Neural progenitor cell (in vitro differentiated cells): Measurements from ENCODE around the gene C22orf23. TPM values are rescaled to one million over a fixed set of nuclear protein-coding genes. Genes with fewer than 3 reads are reported as not detected.

Experiments used
- DNase-seq: peaks from one replicate; pipeline ENCODE4 v3.0.0-alpha.2; 2016; ENCODE audit warnings: low spot score
- H2AFZ ChIP-seq: fragments of 200-600 bp; sonication (generic); replicated peaks from 2 replicates; pipeline ENCODE4 v1.6.1; 2016; ENCODE audit warnings: antibody characterized with exemption
- H3F3A ChIP-seq: fragments of 200-600 bp; sonication (generic); 2 replicates; pipeline ENCODE4 v1.6.1; 2016; ENCODE audit warnings: antibody characterized with exemption, low read depth
- H3K27ac ChIP-seq: fragments of 200-600 bp; sonication (generic); 2 replicates; pipeline ENCODE4 v1.5.1; 2016; ENCODE audit warnings: mild to moderate bottlenecking
- H3K27me3 ChIP-seq: fragments of 200-600 bp; sonication (generic); 2 replicates; pipeline ENCODE4 v1.6.1; 2016; ENCODE audit warnings: mild to moderate bottlenecking, moderate library complexity
- H3K36me3 ChIP-seq: fragments of 200-600 bp; sonication (generic); 2 replicates; pipeline ENCODE4 v1.5.1; 2016
- H3K4me1 ChIP-seq: fragments of 200-600 bp; sonication (generic); 2 replicates; pipeline ENCODE4 v1.6.1; 2016; ENCODE audit warnings: mixed run types
- H3K4me2 ChIP-seq: fragments of 200-600 bp; sonication (generic); 2 replicates; pipeline ENCODE4 v1.6.1; 2016
- H3K4me3 ChIP-seq: fragments of 200-600 bp; sonication (generic); 2 replicates; pipeline ENCODE4 v1.5.1; 2016
- H3K79me2 ChIP-seq: fragments of 200-600 bp; sonication (generic); 2 replicates; pipeline ENCODE4 v1.6.1; 2016; ENCODE audit warnings: low read depth
- H3K9ac ChIP-seq: fragments of 200-600 bp; sonication (generic); 2 replicates; pipeline ENCODE4 v1.6.1; 2016
- H3K9me3 ChIP-seq: fragments of 200-600 bp; sonication (generic); 2 replicates; pipeline ENCODE4 v1.5.1; 2016; ENCODE audit warnings: low read depth
- H4K20me1 ChIP-seq: fragments of 200-600 bp; sonication (generic); 2 replicates; pipeline ENCODE4 v1.6.1; 2016; ENCODE audit warnings: low read depth
- H3K27ac Mint-ChIP-seq: 3 replicates; pipeline ENCODE4 v1.8.0; 2021; ENCODE audit warnings: mixed read lengths
- H3K27me3 Mint-ChIP-seq: 2 replicates; pipeline ENCODE4 v1.8.0; 2022; ENCODE audit warnings: low read depth, mild to moderate bottlenecking, inconsistent platforms, moderate library complexity, mixed read lengths; ENCODE audit not compliant: insufficient read depth
- H3K36me3 Mint-ChIP-seq: 3 replicates; pipeline ENCODE4 v1.8.0; 2021; ENCODE audit warnings: mixed read lengths
- H3K4me1 Mint-ChIP-seq: 3 replicates; pipeline ENCODE4 v1.8.0; 2021; ENCODE audit warnings: mixed read lengths
- H3K4me3 Mint-ChIP-seq: 3 replicates; pipeline ENCODE4 v1.8.0; 2021; ENCODE audit warnings: mild to moderate bottlenecking, moderate library complexity, mixed read lengths
- H3K9me3 Mint-ChIP-seq: 3 replicates; pipeline ENCODE4 v1.8.0; 2020; ENCODE audit warnings: mixed read lengths
- EZH2 ChIP-seq: fragments of 200-600 bp; sonication (generic); IDR thresholded peaks from 2 replicates; pipeline ENCODE4 v1.6.1; 2017; ENCODE audit warnings: antibody characterized with exemption, mild to moderate bottlenecking, moderate library complexity
- EZH2phosphoT487 ChIP-seq: fragments of 200-600 bp; sonication (generic); IDR thresholded peaks from 2 replicates; pipeline ENCODE4 v1.6.1; 2017; ENCODE audit warnings: antibody characterized with exemption
- total RNA-seq: library from RNA; depleted of rRNA; stranded (reverse); fragments of >200 nt; gene quantifications from 2 replicates; pipeline ENCODE4 v1.2.3, GENCODE V29; 2015; ENCODE audit warnings: low replicate concordance
- TF ChIP-seq, protein P1 (sequence below): fragments of 200-600 bp; sonication (generic); IDR thresholded peaks from 2 replicates; pipeline ENCODE4 v1.5.1; 2017; ENCODE audit warnings: antibody characterized with exemption, mild to moderate bottlenecking

C22orf23 gene
- total RNA-seq, 1 donor from 2014 or later: 0.26 TPM

DNA sequence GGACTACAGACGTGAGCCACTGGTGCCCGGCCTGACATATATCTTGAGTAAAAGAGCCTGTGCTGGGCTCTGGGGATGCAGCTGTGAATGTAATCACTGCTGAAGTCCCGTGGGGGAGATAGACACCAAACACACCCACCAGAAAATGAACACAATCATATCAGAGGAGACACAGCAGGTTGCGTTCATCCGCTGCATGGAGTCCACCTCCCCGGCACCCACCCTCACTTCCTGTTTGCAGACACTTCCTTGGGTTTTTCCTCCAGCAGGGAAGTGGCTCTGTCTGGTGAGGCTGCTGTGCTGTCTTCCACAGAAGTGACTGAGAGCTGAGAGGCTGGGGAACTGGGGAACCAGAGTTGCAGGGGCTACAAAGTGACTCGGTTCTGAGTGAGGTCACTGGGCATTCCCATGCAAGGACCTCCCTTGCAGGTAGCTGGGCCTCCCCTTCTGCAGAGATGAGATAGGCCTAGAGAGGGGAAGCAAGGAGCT is 40.1 kb downstream of the C22orf23 start:
- Histone ChIP-seq H3K4me2 (no peak overlapping the region), H3K9ac (no peak overlapping the region), H3K4me3 (no peak overlapping the region), H4K20me1 (peaks cover 23% of the 10 kb centered on the region), H3K4me1 (peaks cover 18% of the 10 kb centered on the region), H3K27me3 (no peaks in the 10 kb centered on the region), H3K9me3 (no peaks in the 10 kb centered on the region), H3K79me2 (no peaks in the 10 kb centered on the region), H3F3A (peaks cover 9% of the 10 kb centered on the region), H3K27ac (no peak overlapping the region), H2AFZ (no peak overlapping the region), H3K36me3 (no peaks in the 10 kb centered on the region)
- TF ChIP-seq EZH2phosphoT487 (no peak), EZH2 (no peak)
- TF ChIP-seq, protein P1, sequence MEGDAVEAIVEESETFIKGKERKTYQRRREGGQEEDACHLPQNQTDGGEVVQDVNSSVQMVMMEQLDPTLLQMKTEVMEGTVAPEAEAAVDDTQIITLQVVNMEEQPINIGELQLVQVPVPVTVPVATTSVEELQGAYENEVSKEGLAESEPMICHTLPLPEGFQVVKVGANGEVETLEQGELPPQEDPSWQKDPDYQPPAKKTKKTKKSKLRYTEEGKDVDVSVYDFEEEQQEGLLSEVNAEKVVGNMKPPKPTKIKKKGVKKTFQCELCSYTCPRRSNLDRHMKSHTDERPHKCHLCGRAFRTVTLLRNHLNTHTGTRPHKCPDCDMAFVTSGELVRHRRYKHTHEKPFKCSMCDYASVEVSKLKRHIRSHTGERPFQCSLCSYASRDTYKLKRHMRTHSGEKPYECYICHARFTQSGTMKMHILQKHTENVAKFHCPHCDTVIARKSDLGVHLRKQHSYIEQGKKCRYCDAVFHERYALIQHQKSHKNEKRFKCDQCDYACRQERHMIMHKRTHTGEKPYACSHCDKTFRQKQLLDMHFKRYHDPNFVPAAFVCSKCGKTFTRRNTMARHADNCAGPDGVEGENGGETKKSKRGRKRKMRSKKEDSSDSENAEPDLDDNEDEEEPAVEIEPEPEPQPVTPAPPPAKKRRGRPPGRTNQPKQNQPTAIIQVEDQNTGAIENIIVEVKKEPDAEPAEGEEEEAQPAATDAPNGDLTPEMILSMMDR: no peak
- H3K27me3 Mint-ChIP-seq: peaks cover 3% of the 10 kb centered on the region
- H3K27ac Mint-ChIP-seq: no peak overlapping the region
- H3K4me3 Mint-ChIP-seq: no peak overlapping the region
- no peaks in the 10 kb centered on the region for H3K9me3 Mint-ChIP-seq
- H3K36me3 Mint-ChIP-seq: peaks cover 5% of the 10 kb centered on the region
- peaks cover 28% of the 10 kb centered on the region for H3K4me1 Mint-ChIP-seq
- DNase-seq: no peak

DNA sequence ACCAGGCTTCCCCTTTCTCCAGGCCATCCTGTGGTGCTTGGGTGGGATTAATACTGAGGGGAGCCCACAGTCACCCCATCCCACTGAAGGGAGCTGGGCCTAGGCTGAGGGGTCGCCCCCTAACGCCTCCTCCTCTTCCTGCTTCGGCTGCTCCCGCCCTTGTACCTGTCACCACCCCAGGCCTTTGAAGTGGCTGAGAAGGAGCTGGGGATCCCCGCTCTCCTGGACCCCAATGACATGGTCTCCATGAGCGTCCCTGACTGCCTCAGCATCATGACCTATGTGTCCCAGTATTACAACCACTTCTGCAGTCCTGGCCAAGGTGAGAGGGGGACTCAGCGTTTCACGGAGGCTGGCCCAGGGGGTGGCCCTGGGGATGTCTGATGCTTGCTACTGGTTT is 41.2 kb downstream of the C22orf23 start:
- peaks cover 37% of the 10 kb centered on the region for H3K4me1 Mint-ChIP-seq
- H3K9me3 Mint-ChIP-seq: no peaks in the 10 kb centered on the region
- Histone ChIP-seq H3K36me3 (no peaks in the 10 kb centered on the region), H3K9me3 (no peaks in the 10 kb centered on the region), H3K27ac (no peak overlapping the region), H4K20me1 (peaks cover 27% of the 10 kb centered on the region), H3K4me2 (no peak overlapping the region), H2AFZ (no peak overlapping the region), H3K9ac (no peak overlapping the region), H3K27me3 (no peaks in the 10 kb centered on the region), H3K4me1 (peaks cover 22% of the 10 kb centered on the region), H3K79me2 (no peaks in the 10 kb centered on the region), H3K4me3 (no peak overlapping the region), H3F3A (peaks cover 9% of the 10 kb centered on the region)
- no peak overlapping the region for H3K4me3 Mint-ChIP-seq
- peaks cover 5% of the 10 kb centered on the region for H3K36me3 Mint-ChIP-seq
- no peak for DNase-seq
- H3K27me3 Mint-ChIP-seq: peaks cover 2% of the 10 kb centered on the region
- H3K27ac Mint-ChIP-seq: peak overlapping the region; percentile 33
- TF ChIP-seq, protein P1: no peak

DNA sequence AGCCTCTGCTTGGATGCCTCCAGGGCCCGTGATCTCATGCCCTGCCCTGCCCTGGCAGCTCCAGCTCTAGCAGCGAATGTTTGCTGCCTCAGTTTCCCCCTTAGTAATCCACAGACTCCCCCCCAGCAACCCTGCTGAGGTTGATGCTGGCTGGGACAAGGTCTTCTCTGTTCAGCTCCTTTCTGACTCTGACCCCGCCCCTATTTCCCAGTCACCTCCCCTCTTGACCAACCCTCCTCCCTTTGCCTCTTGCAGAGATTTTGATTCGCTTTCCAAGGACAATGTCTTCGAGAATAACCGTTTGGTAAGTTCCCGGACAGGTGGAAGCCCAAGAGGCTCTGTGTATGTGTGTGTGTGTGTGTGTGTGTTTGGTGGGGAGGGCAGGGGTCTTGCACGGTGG is 41.7 kb downstream of the C22orf23 start:
- peak overlapping the region; percentile 31 for H3K4me2 ChIP-seq
- H3K9me3 Mint-ChIP-seq: no peaks in the 10 kb centered on the region
- H3K9ac ChIP-seq: no peak overlapping the region
- H3K27ac ChIP-seq: no peak overlapping the region
- H3K4me1 ChIP-seq: peaks cover 27% of the 10 kb centered on the region
- no peak overlapping the region for H3K27ac Mint-ChIP-seq
- H3F3A ChIP-seq: peaks cover 9% of the 10 kb centered on the region
- peaks cover 2% of the 10 kb centered on the region for H3K27me3 Mint-ChIP-seq
- no peak overlapping the region for H3K4me3 Mint-ChIP-seq
- peaks cover 5% of the 10 kb centered on the region for H3K36me3 Mint-ChIP-seq
- peaks cover 41% of the 10 kb centered on the region for H3K4me1 Mint-ChIP-seq
- no peak for DNase-seq
- H3K27me3 ChIP-seq: no peaks in the 10 kb centered on the region
- peaks cover 27% of the 10 kb centered on the region for H4K20me1 ChIP-seq
- H2AFZ ChIP-seq: no peak overlapping the region
- no peaks in the 10 kb centered on the region for H3K36me3 ChIP-seq
- TF ChIP-seq EZH2phosphoT487 (no peak), EZH2 (no peak)
- TF ChIP-seq, protein P1: no peak
- peaks cover 4% of the 10 kb centered on the region for H3K79me2 ChIP-seq
- no peaks in the 10 kb centered on the region for H3K9me3 ChIP-seq
- H3K4me3 ChIP-seq: no peak overlapping the region
